Spinal cord (tissue), 10 donors: ENCODE measurements around the gene WDTC1. TPM values are rescaled to one million over a fixed set of nuclear protein-coding genes. Genes with fewer than 3 reads are reported as not detected.
"Not testable (repeated sequence)": the region's sequence is repeated elsewhere in the genome, so short reads cannot be mapped to it uniquely, and the experiment has no call there.

Experiments
- DNase-seq, 6 donors: peaks; one replicate each; pipeline versions ENCODE4 v3.0.0 to v3.0.0-alpha.2; 2013 to 2015; ENCODE audit warnings: low spot score in 6 of 6, low read depth in 4 of 6
- H3K27ac ChIP-seq: one replicate; pipeline ENCODE4 v1.5.1; 2013; ENCODE audit warnings: low read depth, low read length, control low read depth
- H3K27me3 ChIP-seq: one replicate; pipeline ENCODE4 v1.6.1; 2013; ENCODE audit warnings: low read length; ENCODE audit not compliant: control insufficient read depth, insufficient read depth
- H3K36me3 ChIP-seq: one replicate; pipeline ENCODE4 v1.6.1; 2013; ENCODE audit warnings: low read length; ENCODE audit not compliant: control insufficient read depth, insufficient read depth
- H3K4me1 ChIP-seq: one replicate; pipeline ENCODE4 v1.6.1; 2013; ENCODE audit warnings: low read length; ENCODE audit not compliant: control insufficient read depth, insufficient read depth
- H3K4me3 ChIP-seq: one replicate; pipeline ENCODE4 v1.5.1; 2013; ENCODE audit warnings: low read depth, low read length, control low read depth
- H3K9me3 ChIP-seq: one replicate; pipeline ENCODE4 v1.6.1; 2013; ENCODE audit warnings: low read length; ENCODE audit not compliant: control insufficient read depth, insufficient read depth
- WGBS: methylation state at CpG from one replicate; pipeline ENCODE4 v1.1.5; 2013; ENCODE audit warnings: missing lambda C conversion rate; ENCODE audit not compliant: insufficient coverage; 5-methylcytosine and 5-hydroxymethylcytosine counted together
- polyA plus RNA-seq, 2 donors: library from polyadenylated mRNA; unstranded; fragments of 120-200 nt; gene quantifications; one replicate each; pipeline ENCODE4 v1.2.1, GENCODE V29; 2013; ENCODE audit not compliant: insufficient read length in 2 of 2
- total RNA-seq, 2 donors: library from RNA; depleted of rRNA in 1 of 2; stranded (reverse); fragments of 120-200 nt in 1 of 2; fragments of >200 nt in 1 of 2; gene quantifications; one replicate each; pipeline versions ENCODE4 v1.2.3 to v1.2.4, GENCODE V29; 2013 to 2014
- donor health status: healthy.

The WDTC1 gene
- total and polyA plus RNA-seq, 4 donors, result 22.3 to 52.0 (median 34.4) TPM

DNA sequence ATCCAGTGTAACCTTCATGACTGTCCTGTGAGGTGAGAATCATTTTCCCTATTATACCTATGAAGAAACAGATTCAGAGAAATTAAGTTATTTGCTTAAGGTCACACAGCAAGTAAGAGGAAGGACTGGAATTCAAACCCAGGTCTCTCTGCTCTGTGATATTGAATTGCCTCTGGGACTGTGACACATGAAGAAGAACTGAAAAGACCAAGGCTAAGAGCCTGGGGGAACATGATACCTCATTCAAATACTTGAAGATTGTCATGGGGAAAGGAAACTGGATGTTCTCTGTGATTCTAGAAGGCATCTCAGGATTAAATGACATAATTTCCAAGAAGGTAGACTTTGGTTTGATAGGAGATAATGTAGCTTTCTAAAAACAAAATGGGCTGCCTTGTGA is 3.6 kb downstream of the WDTC1 start:
- no peak for DNase-seq
- no peaks in the 10 kb centered on the region for H3K9me3 ChIP-seq
- no peak overlapping the region for H3K27ac ChIP-seq
- H3K36me3 ChIP-seq, result no peaks in the 10 kb centered on the region
- peaks cover 11% of the 10 kb centered on the region for H3K4me1 ChIP-seq
- H3K4me3 ChIP-seq, result no peak overlapping the region
- no peaks in the 10 kb centered on the region for H3K27me3 ChIP-seq

DNA sequence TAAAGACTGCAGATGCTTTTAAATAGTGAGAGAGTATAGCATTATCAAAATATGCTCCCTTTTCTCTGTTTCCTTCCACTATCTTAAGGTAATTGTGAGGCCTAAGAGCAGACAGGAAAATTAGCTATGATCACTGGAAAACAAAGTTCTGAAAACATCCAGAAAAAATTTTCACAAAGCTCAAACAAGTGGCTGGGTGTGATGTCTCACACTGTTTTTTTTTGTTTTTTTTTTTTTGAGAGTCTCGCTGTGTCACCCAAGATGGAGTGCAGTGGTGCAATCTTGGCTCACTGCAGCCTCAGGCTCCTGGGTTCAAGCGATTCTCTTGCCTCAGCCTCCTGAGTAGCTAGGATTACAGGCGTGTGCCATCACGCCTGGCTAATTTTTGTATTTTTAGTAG is 7.2 kb downstream of the WDTC1 start:
- H3K27ac ChIP-seq, result no peak overlapping the region
- H3K36me3 ChIP-seq, result no peaks in the 10 kb centered on the region
- no peaks in the 10 kb centered on the region for H3K4me1 ChIP-seq
- 91% methylated on average over 2 of the region's 4 CpGs for WGBS
- H3K4me3 ChIP-seq, result no peak overlapping the region
- H3K27me3 ChIP-seq, result no peaks in the 10 kb centered on the region
- no peaks in the 10 kb centered on the region for H3K9me3 ChIP-seq
- DNase-seq, result no peak

DNA sequence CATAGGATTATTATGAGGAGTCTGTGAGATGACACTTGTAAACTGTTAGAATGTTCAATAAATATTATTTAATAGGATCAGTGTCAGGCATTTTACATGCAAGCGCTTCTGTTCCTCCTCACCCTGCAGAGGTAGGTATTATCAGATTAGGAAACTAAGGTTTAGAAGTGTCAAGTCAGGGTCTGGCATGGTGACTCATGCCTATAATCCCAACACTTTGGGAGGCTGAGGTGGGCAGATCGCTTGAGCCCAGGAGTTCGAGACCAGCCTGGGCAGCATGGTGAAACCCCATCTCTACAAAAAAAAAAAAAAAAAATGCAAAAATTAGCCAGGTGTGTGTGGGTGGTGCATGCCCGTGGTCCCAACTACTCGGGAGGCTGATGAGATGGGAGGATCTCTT is 9.2 kb downstream of the WDTC1 start:
- not testable (repeated sequence) for H3K4me1 ChIP-seq, H3K9me3 ChIP-seq, DNase-seq, H3K27me3 ChIP-seq, H3K27ac ChIP-seq, H3K36me3 ChIP-seq, H3K4me3 ChIP-seq
- WGBS, result no CpG with 5 or more reads among the region's 5 CpGs

DNA sequence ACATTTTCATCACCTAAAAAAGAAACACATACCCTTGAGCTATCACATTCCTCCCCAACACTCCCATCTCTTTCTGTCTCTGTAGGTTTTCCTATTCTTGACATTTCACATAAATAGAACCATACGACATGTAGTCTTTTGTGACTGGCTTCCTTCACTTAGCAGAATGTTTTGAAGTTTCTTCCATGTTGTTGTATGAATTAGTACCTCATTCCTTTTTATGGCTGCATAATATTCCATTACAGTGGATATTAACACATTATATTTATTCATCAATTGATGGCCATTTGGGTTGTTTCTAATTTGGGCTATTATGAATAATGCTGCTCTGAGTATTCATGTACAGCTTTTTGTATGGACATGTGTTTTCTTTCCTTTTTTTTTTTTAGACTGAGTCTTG is 11.8 kb downstream of the WDTC1 start:
- H3K9me3 ChIP-seq, result no peaks in the 10 kb centered on the region
- no peaks in the 10 kb centered on the region for H3K36me3 ChIP-seq
- no peaks in the 10 kb centered on the region for H3K4me1 ChIP-seq
- no peak for DNase-seq
- no peak overlapping the region for H3K27ac ChIP-seq
- no CpG with 5 or more reads among the region's 1 CpG for WGBS
- no peaks in the 10 kb centered on the region for H3K27me3 ChIP-seq
- no peak overlapping the region for H3K4me3 ChIP-seq

DNA sequence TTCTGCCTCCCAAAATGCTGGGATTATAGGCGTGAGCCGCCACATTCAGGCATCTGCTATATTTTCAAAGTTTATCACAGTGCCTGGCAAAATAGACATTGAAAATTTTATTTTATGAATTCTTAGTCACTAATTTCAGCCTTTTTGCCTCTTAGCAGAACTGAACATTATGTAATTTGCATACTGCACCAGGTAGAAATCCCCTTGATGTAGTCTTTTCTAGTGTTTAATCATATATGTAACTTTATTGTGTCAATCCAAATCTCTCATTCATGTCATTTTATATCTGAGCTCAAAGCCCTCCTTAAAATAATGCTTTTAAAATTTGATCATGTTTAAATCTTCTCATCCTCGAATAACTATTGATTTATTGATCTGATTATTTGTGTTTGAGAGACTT is 19.2 kb downstream of the WDTC1 start:
- Histone ChIP-seq H3K4me3 (no peak overlapping the region), H3K36me3 (peaks cover 3% of the 10 kb centered on the region), H3K27ac (no peak overlapping the region), H3K27me3 (no peaks in the 10 kb centered on the region), H3K9me3 (no peaks in the 10 kb centered on the region), H3K4me1 (no peaks in the 10 kb centered on the region)
- WGBS, result no CpG with 5 or more reads among the region's 3 CpGs
- DNase-seq, result no peak

DNA sequence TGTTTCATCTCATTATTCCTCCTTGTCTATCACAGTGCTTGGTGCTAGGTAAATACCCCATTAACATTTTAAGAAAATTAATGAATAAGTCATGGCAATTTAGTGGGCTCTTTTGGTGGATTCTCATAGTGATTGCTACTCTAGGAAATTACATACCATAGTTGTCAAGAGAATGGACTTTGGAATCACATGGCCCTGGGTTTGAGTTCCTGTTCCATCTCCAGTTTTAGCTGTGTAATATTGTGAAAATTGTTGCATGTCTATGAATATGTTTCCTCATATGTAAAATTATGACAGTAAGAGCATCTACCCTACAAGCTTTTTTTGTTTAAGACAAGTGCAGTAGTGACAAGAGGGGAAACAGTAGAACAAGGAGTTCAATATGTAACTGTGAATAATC is 20.7 kb downstream of the WDTC1 start:
- Histone ChIP-seq H3K4me1 (no peaks in the 10 kb centered on the region), H3K36me3 (peaks cover 3% of the 10 kb centered on the region), H3K9me3 (no peaks in the 10 kb centered on the region), H3K4me3 (no peak overlapping the region), H3K27ac (no peak overlapping the region), H3K27me3 (no peaks in the 10 kb centered on the region)
- DNase-seq, result no peak

DNA sequence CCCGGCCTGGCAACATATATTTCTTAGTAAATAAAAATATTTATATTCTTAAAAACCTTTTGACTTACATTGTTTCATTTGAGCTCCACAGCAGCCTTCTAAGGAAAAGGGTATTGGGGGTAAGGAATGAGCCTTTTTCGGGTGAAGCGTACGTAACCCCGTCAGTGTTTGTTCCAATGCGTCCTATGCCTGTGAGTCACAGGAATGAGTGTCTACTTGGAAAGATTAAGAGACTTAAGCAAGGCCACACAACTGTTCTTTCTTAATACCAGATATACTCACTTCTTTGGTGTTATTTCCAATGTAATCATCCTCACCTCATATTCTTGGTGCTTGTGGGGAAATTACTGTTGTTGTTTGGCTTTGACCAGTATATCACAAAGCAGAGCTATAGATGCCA is 22.7 kb downstream of the WDTC1 start:
- DNase-seq, result no peak
- no peaks in the 10 kb centered on the region for H3K9me3 ChIP-seq
- no CpG with 5 or more reads among the region's 6 CpGs for WGBS
- no peak overlapping the region for H3K27ac ChIP-seq
- H3K4me1 ChIP-seq, result no peaks in the 10 kb centered on the region
- no peaks in the 10 kb centered on the region for H3K27me3 ChIP-seq
- H3K4me3 ChIP-seq, result no peak overlapping the region
- H3K36me3 ChIP-seq, result peaks cover 3% of the 10 kb centered on the region

DNA sequence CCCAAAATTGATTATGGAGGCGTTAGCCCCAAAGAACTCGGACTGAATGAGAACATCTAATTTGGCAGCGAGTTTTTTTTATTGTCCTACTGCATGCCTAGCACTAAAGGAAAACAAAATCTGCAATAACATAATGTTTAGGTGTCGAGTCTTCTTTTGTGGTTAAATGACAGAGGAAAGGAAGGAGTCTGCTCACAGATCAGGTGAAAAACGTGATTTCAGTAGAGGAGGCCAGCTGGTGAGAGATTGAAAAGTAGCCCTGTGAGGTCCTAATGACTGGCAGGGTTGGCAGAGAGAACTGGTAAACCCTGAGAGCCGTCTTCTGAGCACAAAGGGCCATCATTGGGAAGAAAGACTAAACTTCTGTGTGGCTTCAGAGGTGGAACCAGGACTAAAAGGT is 24.2 kb downstream of the WDTC1 start:
- peak in 2 of 6 donors; percentile 18 to 24 for DNase-seq
- Histone ChIP-seq H3K4me3 (no peak overlapping the region), H3K36me3 (peaks cover 10% of the 10 kb centered on the region), H3K9me3 (no peaks in the 10 kb centered on the region), H3K27ac (no peak overlapping the region), H3K4me1 (no peaks in the 10 kb centered on the region), H3K27me3 (no peaks in the 10 kb centered on the region)
- WGBS, result 28% methylated on average over 3 of the region's 6 CpGs

DNA sequence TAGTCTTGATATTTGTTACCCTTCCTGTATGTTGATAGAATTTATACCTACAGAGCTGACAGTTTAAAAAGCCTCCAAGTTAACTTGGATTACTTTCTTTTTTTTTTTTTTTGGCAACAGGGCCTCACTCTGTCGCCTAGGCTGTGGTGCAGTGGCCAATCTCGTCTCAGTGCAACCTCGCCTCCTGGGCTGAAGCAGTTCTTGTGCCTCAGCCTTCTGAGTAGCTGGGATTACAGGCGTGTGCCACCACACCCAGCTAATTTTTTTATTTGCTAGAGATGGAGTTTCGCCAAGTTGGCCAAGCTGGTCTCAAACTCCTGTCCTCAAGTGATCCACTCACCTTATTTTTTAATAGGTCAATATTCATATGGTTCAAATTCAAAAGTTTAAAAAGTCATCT is 32.7 kb downstream of the WDTC1 start:
- Histone ChIP-seq H3K27ac (no peak overlapping the region), H3K9me3 (no peaks in the 10 kb centered on the region), H3K4me3 (no peak overlapping the region), H3K27me3 (no peaks in the 10 kb centered on the region), H3K36me3 (peaks cover 22% of the 10 kb centered on the region), H3K4me1 (no peaks in the 10 kb centered on the region)
- 83% methylated on average over 2 of the region's 5 CpGs for WGBS
- DNase-seq, result no peak

DNA sequence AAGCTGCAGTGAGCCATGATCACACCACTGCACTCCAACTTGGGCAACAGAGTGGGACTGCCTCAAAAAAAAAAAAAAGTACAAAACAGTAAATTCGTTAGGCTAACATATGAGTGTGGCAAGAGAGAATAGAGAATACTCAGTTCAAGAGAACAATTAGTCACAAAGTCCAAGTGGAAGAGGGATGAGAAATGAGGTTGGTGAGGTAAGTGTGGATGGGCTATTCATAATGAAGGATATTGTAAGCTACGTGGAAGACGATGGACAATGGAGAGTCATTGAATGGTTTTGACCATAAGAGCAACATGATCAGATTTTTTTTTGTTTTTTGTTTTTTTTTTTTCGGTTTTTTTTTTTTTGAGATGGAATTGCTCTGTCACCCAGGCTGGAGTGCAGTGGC is 34.8 kb downstream of the WDTC1 start:
- DNase-seq, result no peak
- Histone ChIP-seq H3K27ac (no peak overlapping the region), H3K4me1 (no peaks in the 10 kb centered on the region), H3K9me3 (no peaks in the 10 kb centered on the region), H3K36me3 (peaks cover 11% of the 10 kb centered on the region), H3K4me3 (no peak overlapping the region), H3K27me3 (no peaks in the 10 kb centered on the region)
- 89% methylated on average over 3 of the region's 4 CpGs for WGBS

DNA sequence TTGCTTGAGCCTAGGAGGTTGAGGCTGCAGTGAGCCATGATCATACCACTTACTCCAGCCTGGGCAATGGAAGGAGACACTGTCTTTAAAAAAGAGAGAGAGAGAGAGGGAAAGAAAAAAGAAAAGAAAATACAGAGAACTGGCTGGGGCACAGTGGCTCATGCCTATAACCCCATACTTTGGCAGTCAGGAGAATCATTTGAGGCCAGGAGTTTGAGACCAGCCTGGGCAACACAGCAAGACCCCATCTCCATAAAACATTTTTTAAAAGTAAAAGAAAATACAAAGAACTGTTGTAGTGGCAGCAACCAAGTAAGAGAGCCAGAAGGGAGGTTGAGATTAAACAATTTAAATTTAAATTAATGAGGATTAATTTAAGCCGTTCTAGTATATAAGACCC is 39.8 kb downstream of the WDTC1 start:
- no peak for DNase-seq
- Histone ChIP-seq H3K27ac (no peak overlapping the region), H3K4me3 (no peak overlapping the region), H3K27me3 (no peaks in the 10 kb centered on the region), H3K36me3 (no peaks in the 10 kb centered on the region), H3K9me3 (no peaks in the 10 kb centered on the region), H3K4me1 (no peaks in the 10 kb centered on the region)
- WGBS, result no CpG with 5 or more reads among the region's 1 CpG
